HepG2 (cell line): ENCODE measurements around the gene CAVIN1. TPM values are rescaled to one million over a fixed set of nuclear protein-coding genes. Genes with fewer than 3 reads are reported as not detected.

Source experiments
- ATAC-seq: fragments of 200-7000 bp; cut with Tn5 transposase; 3 replicates; pipeline ENCODE4 v1.9.1; 2020; ENCODE audit warnings: mild to moderate bottlenecking, moderate library complexity
- BruUV-seq: library from RNA; stranded (reverse); fragments of 400-500 nt; replicated peaks from 2 replicates; lab custom pipeline; 2021; lab: Mats Ljungman, UMichigan
- CTCF ChIA-PET: fragments of 300-600 bp; formaldehyde crosslinking; extraction: SDS; loops from one replicate; lab custom pipeline; 2021; ENCODE audit warnings: low total read pairs, inconsistent platforms, low intra/inter-chr PET ratio; lab: Yijun Ruan, JAX
- POLR2A ChIA-PET: fragments of 350-600 bp; sonication (Branson Sonifier 250); formaldehyde crosslinking; loops from one replicate; lab custom pipeline; 2020; ENCODE audit warnings: antibody characterized with exemption, inconsistent platforms; lab: Yijun Ruan, JAX
- DNase-seq: peaks from one replicate; pipeline ENCODE4 v3.0.0-alpha.2; 2015; ENCODE audit warnings: low spot score
- FAIRE-seq: peaks from 3 replicates; lab custom pipeline; 2011; peaks lifted over from hg19 to GRCh38; lab: Jason Lieb, UNC
- H2AFZ ChIP-seq: one replicate; pipeline ENCODE4 v1.6.1; 2011; ENCODE audit warnings: low read length, inconsistent platforms
- H3K27ac ChIP-seq: fragments of 300-600 bp; 3 replicates; pipeline ENCODE4 v1.8.0; 2011; ENCODE audit warnings: mixed run types, mild to moderate bottlenecking, mixed read lengths, low read length, inconsistent platforms; ENCODE audit not compliant: insufficient read depth; ENCODE audit errors: extremely low read length
- H3K27me3 ChIP-seq, 2 experiments: fragments of 200-600 bp in 1 of 2; 2 replicates in 1 of 2; 3 replicates in 1 of 2; pipeline versions ENCODE4 v1.6.0 to v1.8.0; 2011; ENCODE audit warnings: low read length in 2 of 2, mild to moderate bottlenecking in 2 of 2, moderate library complexity in 2 of 2, inconsistent platforms in 1 of 2; ENCODE audit not compliant: insufficient read depth in 2 of 2, control insufficient read depth in 1 of 2
- H3K36me3 ChIP-seq, 2 experiments: fragments of 200-600 bp in 1 of 2; replicated peaks in 1 of 2; 2 replicates in 1 of 2; 3 replicates in 1 of 2; pipeline versions ENCODE4 v1.5.1 to v1.8.0; 2011; ENCODE audit warnings: low read length in 2 of 2, inconsistent platforms in 1 of 2; ENCODE audit not compliant: insufficient read depth in 2 of 2, control insufficient read depth in 1 of 2
- H3K4me1 ChIP-seq: 2 replicates; pipeline ENCODE4 v1.5.1; 2012; ENCODE audit warnings: low read length, inconsistent platforms; ENCODE audit not compliant: insufficient read depth
- H3K4me2 ChIP-seq: 2 replicates; pipeline ENCODE4 v1.6.0; 2011; ENCODE audit warnings: low read depth, low read length, inconsistent platforms
- H3K4me3 ChIP-seq, 3 experiments: fragments of 200-600 bp in 1 of 3; sonication (generic), shearing (Covaris generic) in 1 of 3; replicated peaks in 1 of 3; 2 replicates each; pipeline ENCODE4 v1.5.1; 2011 to 2016; ENCODE audit warnings: low read length in 3 of 3, inconsistent platforms in 2 of 3, low read depth in 2 of 3, mild to moderate bottlenecking in 2 of 3, control low read depth in 1 of 3, mixed read lengths in 1 of 3; ENCODE audit not compliant: insufficient read depth in 1 of 3
- H3K79me2 ChIP-seq: one replicate; pipeline ENCODE4 v1.6.1; 2011; ENCODE audit warnings: low read length, inconsistent platforms; ENCODE audit not compliant: insufficient read depth
- H3K9ac ChIP-seq: 2 replicates; pipeline ENCODE4 v1.6.0; 2011; ENCODE audit warnings: mild to moderate bottlenecking, low read depth, low read length, inconsistent platforms; ENCODE audit not compliant: insufficient read depth
- H3K9me3 ChIP-seq: 2 replicates; pipeline ENCODE4 v1.5.1; 2012; ENCODE audit warnings: mild to moderate bottlenecking, low read length
- H4K20me1 ChIP-seq: 2 replicates; pipeline ENCODE4 v1.6.0; 2011; ENCODE audit warnings: inconsistent platforms, mild to moderate bottlenecking, low read length, moderate library complexity; ENCODE audit not compliant: insufficient read depth
- BCL3 ChIP-seq: sonication (generic); formaldehyde crosslinking; IDR thresholded peaks from 2 replicates; pipeline ENCODE4 v1.5.1; 2020; ENCODE audit warnings: mild to moderate bottlenecking, missing genetic modification reagents, moderate library complexity
- CREB1 ChIP-seq, 2 experiments: fragments of 450-650 bp in 1 of 2; IDR thresholded peaks; 2 replicates each; pipeline ENCODE4 v1.6.1; 2016 to 2017; ENCODE audit warnings: control low read depth in 1 of 2, mild to moderate bottlenecking in 1 of 2, missing compliant biosample characterization in 1 of 2, missing genetic modification characterization in 1 of 2
- DZIP1 ChIP-seq: sonication (generic); formaldehyde crosslinking; IDR thresholded peaks from 2 replicates; pipeline ENCODE4 v1.5.0; 2020; ENCODE audit warnings: mild to moderate bottlenecking, missing genetic modification reagents
- FOXO4 ChIP-seq: sonication (generic); formaldehyde crosslinking; conservative IDR thresholded peaks from 2 replicates; pipeline ENCODE4 v1.8.1; 2023; ENCODE audit warnings: missing genetic modification reagents
- GABPB1 ChIP-seq: IDR thresholded peaks from 2 replicates; pipeline ENCODE4 v1.6.1; 2016; ENCODE audit warnings: mild to moderate bottlenecking, missing genetic modification reagents, moderate library complexity, missing compliant biosample characterization
- HIC2 ChIP-seq: sonication (generic); formaldehyde crosslinking; IDR thresholded peaks from 2 replicates; pipeline ENCODE4 v1.9.0; 2022; ENCODE audit warnings: low read depth, missing genetic modification reagents
- MIXL1 ChIP-seq: IDR thresholded peaks from 2 replicates; pipeline ENCODE4 v1.6.1; 2016
- MXI1 ChIP-seq: IDR thresholded peaks from 3 replicates; pipeline ENCODE4 v1.6.1; 2012; ENCODE audit warnings: low read depth, low read length, inconsistent platforms, borderline replicate concordance
- RAD21 ChIP-seq: fragments of 450-650 bp; formaldehyde crosslinking; IDR thresholded peaks from 2 replicates; pipeline ENCODE4 v1.5.0; 2020; ENCODE audit warnings: mild to moderate bottlenecking
- SMAD9 ChIP-seq: sonication (generic); formaldehyde crosslinking; IDR thresholded peaks from 2 replicates; pipeline ENCODE4 v1.5.1; 2020; ENCODE audit warnings: mild to moderate bottlenecking, missing genetic modification reagents
- TEAD3 ChIP-seq: optimal IDR thresholded peaks from 2 replicates; pipeline ENCODE3; 2016; ENCODE audit warnings: borderline replicate concordance
- YEATS2 ChIP-seq: sonication (generic); formaldehyde crosslinking; IDR thresholded peaks from 2 replicates; pipeline ENCODE4 v1.4.0; 2020; ENCODE audit warnings: missing genetic modification reagents, borderline replicate concordance
- ZFP36L2 ChIP-seq: sonication (generic); formaldehyde crosslinking; IDR thresholded peaks from 2 replicates; pipeline ENCODE4 v1.4.0; 2020; ENCODE audit warnings: missing genetic modification reagents
- WGBS: methylation state at CpG from one replicate; pipeline ENCODE4 v1.1.6; 2017; ENCODE audit warnings: low lambda C conversion rate; 5-methylcytosine and 5-hydroxymethylcytosine counted together
- in situ Hi-C: cut with HindIII; loops from 2 replicates; pipeline ENCODE4 v1.10.0; 2017; ENCODE audit warnings: low pct_unique_long_range_greater_than_20kb; ENCODE audit not compliant: extremely low pct_ligation_motif_present
- intact Hi-C: fragments of 100-400 bp; cut with micrococcal nuclease; formaldehyde crosslinking; loops from one replicate; pipeline ENCODE4 v1.10.0; 2022; ENCODE audit not compliant: unreplicated experiment
- polyA plus RNA-seq, 8 experiments: library from polyadenylated mRNA; depleted of rRNA in 3 of 8; stranded (reverse) in 7 of 8; unstranded in 1 of 8; fragments of >200 nt; fragmentation: Illumina TruSeq in 4 of 8; extraction: Trizol in 4 of 8; gene quantifications; 2 replicates each; pipeline versions ENCODE4 v1.2.1 to v1.2.3, GENCODE V29; 2011 to 2016; ENCODE audit warnings: low read depth in 4 of 8, missing spikeins in 1 of 8, mixed read lengths in 1 of 8; ENCODE audit not compliant: insufficient read depth in 1 of 8
- total RNA-seq, 5 experiments: library from RNA; depleted of rRNA; stranded (reverse); fragments of >200 nt; fragmentation: Illumina TruSeq; extraction: Trizol; gene quantifications; 2 replicates each; pipeline ENCODE4 v1.2.3, GENCODE V29; 2016; ENCODE audit warnings: low read depth in 1 of 5

Gene CAVIN1
- total and polyA plus RNA-seq, 2 of the 13 experiments (the other 11 are each of a cell fraction or from before 2014, with no cell fraction given): 15.9 to 25.5 TPM

- Histone ChIP-seq H2AFZ (no peak overlapping the region), H3K36me3 (peaks cover 0 to 2% of the 10 kb centered on the region in 2 experiments; a peak in 1 of 5 replicates), H3K4me1 (peaks cover 38% of the 10 kb centered on the region), H4K20me1 (peaks cover 30% of the 10 kb centered on the region; the same call in 1 of the 2 replicates), H3K27me3 (no peaks in the 10 kb centered on the region), H3K79me2 (peaks cover 78% of the 10 kb centered on the region), H3K4me3 (no peak overlapping the region), H3K4me2 (no peak overlapping the region), H3K9me3 (no peaks in the 10 kb centered on the region), H3K27ac (no peak overlapping the region), H3K9ac (no peak overlapping the region)
- ChIA-PET POLR2A (interaction anchor here (1.7 kb wide), 1 partner anchor 27 kb away, joined by 9 read pairs; the partner anchor contains the start of gene STAT3), CTCF (no interaction called here)
- FAIRE-seq: peak; percentile 4
- ATAC-seq: peak; percentile 62
- in situ Hi-C loops (no loop called here), intact Hi-C loops (no loop called here)
- WGBS: 63% methylated on average over 2 of the region's 2 CpGs
- BruUV-seq: no TSS peak
- DNase-seq: peak; percentile 34
- TF ChIP-seq GABPB1 (CRISPR knock-in tag) (no peak), SMAD9 (CRISPR knock-in tag) (no peak), ZFP36L2 (CRISPR knock-in tag) (no peak), FOXO4 (CRISPR knock-in tag) (no peak), MXI1 (peak; percentile 39; the same call in 1 of the 3 replicates), TEAD3 (CRISPR knock-in tag) (peak; percentile 31), DZIP1 (CRISPR knock-in tag) (no peak), MIXL1 (no peak), CREB1 (IDR thresholded peaks at IDR 0.05) (0 out of 2 replicates have a peak, but pooled peaks have one; percentile 12), CREB1 (CRISPR knock-in tag; IDR thresholded peaks at IDR 0.05) (no peak), YEATS2 (CRISPR knock-in tag) (no peak), RAD21 (CRISPR knock-in tag) (no peak), HIC2 (peak; percentile 65; the same call in 1 of the 2 replicates), BCL3 (CRISPR knock-in tag) (no peak)
Measured at GRCh38 chr17:42361781-42362186, 61.3 kb downstream of the CAVIN1 start.
